GM19239 (cell line): ENCODE data around the gene LHPP.
A peak's percentile ranks its signal among the peaks of the same experiment; 100 is the strongest.
"Not testable (repeated sequence)": the region's sequence is repeated elsewhere in the genome, so short reads cannot be mapped to it uniquely, and the experiment has no call there.

Experiments
- DNase-seq: peaks from one replicate; pipeline ENCODE4 v3.0.0; 2011; ENCODE audit warnings: low spot score; ENCODE audit not compliant: insufficient read length
- FAIRE-seq: peaks from 2 replicates; lab custom pipeline; 2011; peaks lifted over from hg19 to GRCh38; lab: Jason Lieb, UNC

The LHPP gene

GRCh38 chr10:124600051-124600880 is 138.6 kb downstream of the LHPP start:
- DNase-seq (no peak), FAIRE-seq (no peak)

GRCh38 chr10:124601016-124601415 is 139.4 kb downstream of the LHPP start:
- no peak for DNase-seq
- FAIRE-seq: no peak

GRCh38 chr10:124601431-124602120 is 140.0 kb downstream of the LHPP start:
- no peak for DNase-seq
- no peak for FAIRE-seq

- no peak for FAIRE-seq
- DNase-seq: no peak
These were observed 140.5 kb downstream of the LHPP start for GRCh38 chr10:124602121-124602561.

- DNase-seq: no peak
- no peak for FAIRE-seq
These were observed 141.2 kb downstream of the LHPP start for GRCh38 chr10:124602646-124603365.

- no peak for FAIRE-seq
- no peak for DNase-seq
These were observed 142.0 kb downstream of the LHPP start for GRCh38 chr10:124603376-124604213.

GRCh38 chr10:124604214-124605000 is 142.8 kb downstream of the LHPP start:
- DNase-seq (no peak), FAIRE-seq (no peak)

GRCh38 chr10:124605001-124605370 is 143.4 kb downstream of the LHPP start:
- no peak for DNase-seq

GRCh38 chr10:124605481-124605855 is 143.8 kb downstream of the LHPP start:
- FAIRE-seq: no peak
- DNase-seq: no peak

More at GRCh38 chr10:124605001-124605370, 143.4 kb downstream of the LHPP start:
- no peak for FAIRE-seq

GRCh38 chr10:124605856-124606812 is 144.5 kb downstream of the LHPP start:
- DNase-seq (no peak), FAIRE-seq (no peak)

GRCh38 chr10:124606822-124607221 is 145.2 kb downstream of the LHPP start:
- no peak for DNase-seq
- no peak for FAIRE-seq

- DNase-seq: no peak
- FAIRE-seq: no peak
These were observed 146.1 kb downstream of the LHPP start for GRCh38 chr10:124607693-124608092.

GRCh38 chr10:124608093-124608721 is 146.6 kb downstream of the LHPP start:
- no peak for FAIRE-seq
- DNase-seq: no peak

- DNase-seq (no peak), FAIRE-seq (no peak)
These were observed 148.1 kb downstream of the LHPP start for GRCh38 chr10:124609698-124610097.

GRCh38 chr10:124610186-124610585 is 148.6 kb downstream of the LHPP start:
- FAIRE-seq, DNase-seq: not testable (repeated sequence)

GRCh38 chr10:124610851-124611250 is 149.2 kb downstream of the LHPP start:
- not testable (repeated sequence) for DNase-seq, FAIRE-seq

GRCh38 chr10:124611738-124612137 is 150.1 kb downstream of the LHPP start:
- no peak for DNase-seq
- FAIRE-seq: peak; percentile 76
